LoVo (cell line): ENCODE measurements around the gene MSI2.
A peak's percentile ranks its signal among the peaks of the same experiment; 100 is the strongest.
"Not testable (repeated sequence)": the region's sequence is repeated elsewhere in the genome, so short reads cannot be mapped to it uniquely, and the experiment has no call there.

Experiments used
- DNase-seq: peaks from one replicate; pipeline ENCODE4 v3.0.0-alpha.2; 2016; ENCODE audit warnings: low spot score

The MSI2 gene

DNA sequence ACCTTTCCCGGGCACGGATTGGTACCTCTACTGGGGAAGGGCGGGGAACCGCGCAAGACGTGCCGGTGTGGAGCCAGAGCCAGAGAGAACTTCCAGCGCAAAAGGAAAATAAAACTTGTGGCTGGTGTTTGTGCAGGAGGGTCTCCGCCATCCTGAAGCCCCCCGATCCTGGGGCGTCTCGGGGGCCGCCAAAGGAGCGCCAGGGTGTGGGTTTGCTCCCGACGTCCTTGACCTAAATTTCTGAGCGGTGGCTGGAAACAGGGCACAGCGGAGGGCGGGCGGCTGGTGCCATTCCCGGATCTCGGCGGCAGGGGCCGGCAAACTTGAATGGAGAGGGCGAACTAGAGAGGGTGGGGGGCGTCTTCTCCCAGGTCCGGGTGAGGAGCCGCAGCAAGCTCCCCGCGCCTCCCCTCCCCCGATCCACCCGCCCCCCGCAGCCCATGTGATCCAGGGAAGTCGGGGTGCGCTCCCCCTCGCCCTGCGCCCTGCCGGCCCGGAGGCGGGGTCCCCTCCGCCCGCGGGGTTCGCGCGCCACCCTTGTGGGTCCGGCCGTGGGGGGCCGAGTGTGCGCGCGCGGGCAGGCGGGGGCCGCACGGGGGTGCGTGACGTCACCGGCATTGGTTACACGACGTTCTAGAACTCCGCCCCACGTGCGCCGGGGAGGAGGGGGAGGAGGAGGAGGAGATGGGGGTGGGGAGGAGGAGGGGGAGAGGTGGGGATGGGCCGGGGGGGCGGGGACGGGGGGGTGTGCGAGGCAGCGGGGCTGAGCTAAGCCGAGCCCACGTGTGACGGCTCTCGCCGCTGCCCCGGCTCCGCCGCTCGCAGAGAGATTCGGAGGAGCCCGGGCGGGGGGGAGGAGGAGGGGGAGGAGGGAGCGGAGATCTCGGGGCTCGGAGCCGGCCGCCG, at the start of gene MSI2:
Gene MSI2, plus strand, starts transcription at position 748 of the 906 bp plus-strand sequence. CDS start 220 bp downstream, outside the sequence.
- DNase-seq, result peak; percentile 83

DNA sequence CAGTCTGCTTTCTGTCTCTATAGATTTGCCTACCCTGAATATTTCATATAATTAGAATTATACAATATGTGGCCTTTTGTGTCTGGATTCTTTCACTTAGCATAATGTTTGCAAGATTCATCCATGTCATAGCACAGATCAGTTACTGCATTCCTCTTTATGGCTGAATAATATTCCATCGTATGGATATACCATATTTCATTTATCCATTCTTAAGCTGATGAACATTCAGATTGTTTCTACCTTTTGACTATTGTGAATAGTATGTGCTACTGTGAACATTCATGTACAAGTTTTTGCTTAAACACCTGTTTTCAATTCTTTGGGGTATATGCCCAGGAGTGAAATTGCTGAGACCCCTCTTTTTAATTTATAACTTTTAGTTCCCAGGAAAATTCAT, 49.4 kb upstream of the MSI2 start:
- no peak for DNase-seq

DNA sequence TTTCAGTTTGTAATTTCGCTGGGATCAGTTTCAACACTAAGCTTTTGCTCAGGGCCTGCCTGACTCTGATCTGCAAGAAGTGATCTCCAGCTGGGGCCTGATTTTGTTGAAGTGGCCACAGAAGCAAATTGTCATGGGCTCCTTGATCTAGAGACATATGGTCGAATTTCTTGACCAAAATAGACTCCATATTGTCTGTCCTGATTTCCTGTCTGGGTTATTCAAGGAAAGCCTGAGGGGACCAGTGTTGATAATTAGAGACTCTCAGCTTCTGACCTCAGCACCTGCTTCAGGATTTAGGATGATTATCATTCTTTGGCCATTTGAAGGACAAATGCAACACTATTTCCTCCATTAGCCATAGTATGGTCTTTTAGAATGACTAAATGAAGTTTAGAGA, 48.9 kb upstream of the MSI2 start:
- DNase-seq, result no peak

DNA sequence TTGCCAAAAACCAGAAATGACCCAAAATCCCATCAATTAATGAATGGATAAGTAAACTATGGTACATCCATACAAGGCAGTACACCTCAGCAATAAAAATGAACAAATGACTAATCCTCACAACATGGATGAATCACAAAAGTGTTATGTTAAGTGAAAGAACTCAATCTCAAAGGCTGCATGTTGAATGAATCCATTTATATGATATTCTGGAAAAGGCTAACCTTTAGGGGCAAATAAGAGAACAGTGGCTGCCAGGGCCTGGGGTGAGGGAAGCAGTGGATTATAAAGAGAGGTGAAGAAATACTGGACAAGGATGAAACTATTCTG, 46.1 kb upstream of the MSI2 start:
- DNase-seq, result peak; percentile 32

DNA sequence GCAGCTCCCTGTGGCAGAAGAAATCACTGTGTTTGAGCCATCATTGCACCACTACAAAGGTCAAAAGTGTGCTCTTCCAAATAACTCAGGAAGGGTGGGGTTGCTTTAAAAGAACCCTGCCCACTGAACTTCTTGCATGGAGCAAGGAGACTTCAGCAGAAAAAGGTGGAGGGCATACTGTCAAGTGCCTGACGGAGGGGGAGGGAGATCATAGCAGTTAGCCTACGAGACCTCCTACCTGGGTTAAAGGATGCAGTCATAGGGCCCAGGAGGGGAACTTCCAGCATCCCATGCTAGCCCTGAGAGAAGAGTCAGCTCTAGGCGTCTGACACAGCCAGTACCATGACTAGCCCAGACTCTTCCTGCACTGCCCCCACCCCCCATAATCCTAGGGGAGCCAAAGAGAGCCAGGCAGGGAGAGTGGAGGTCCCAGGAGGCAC, 45.3 kb upstream of the MSI2 start:
- DNase-seq, result no peak

DNA sequence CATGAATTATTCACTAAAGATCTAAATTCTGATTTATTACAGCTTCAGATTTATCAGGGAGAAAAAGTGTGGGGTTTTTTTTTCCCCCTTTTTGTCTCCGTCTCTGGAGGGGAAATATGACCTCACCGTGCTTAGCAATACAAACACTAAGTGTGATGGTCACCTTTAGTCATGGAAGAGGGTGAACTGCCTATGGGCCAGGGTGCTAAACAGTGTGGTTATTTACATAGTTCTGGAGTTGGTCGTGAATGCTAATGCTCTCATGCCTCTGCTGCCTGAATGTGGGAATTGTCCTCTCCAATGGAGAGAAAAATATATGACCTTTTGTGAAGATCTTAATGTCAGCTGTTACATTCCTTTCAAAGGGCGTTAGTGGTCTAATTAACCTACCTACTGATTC, 44.8 kb upstream of the MSI2 start:
- no peak for DNase-seq

DNA sequence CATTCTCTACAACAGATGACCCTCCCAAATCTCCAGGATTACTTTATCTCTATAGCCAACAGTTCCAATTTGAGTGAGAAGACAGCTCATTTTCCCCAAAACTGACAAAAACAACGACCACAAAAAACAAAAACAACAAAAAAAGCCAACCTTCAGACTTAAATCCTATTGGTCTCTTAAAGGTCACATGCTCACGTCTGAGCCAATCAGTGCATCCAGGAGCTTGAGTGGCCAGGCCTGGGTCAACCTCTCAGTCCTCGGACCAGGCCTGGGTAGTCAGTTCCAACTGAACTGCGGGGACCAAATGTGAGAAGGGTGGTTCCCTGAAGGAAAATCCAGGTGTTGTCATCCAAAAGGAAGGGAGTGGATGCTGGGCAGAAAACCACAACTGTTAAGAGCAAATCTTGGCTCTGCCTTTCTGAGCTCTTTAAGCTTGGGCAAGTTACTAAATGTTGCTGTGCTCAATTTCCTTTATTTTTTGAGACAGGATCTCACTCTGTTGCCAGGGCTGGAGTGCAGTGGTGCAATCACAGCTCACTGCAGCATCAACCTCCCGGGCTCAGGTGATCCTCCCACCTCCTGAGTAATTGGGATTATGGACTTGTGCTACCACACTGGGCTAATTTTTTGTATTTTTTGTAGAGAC, 43.0 kb upstream of the MSI2 start:
- no peak for DNase-seq

DNA sequence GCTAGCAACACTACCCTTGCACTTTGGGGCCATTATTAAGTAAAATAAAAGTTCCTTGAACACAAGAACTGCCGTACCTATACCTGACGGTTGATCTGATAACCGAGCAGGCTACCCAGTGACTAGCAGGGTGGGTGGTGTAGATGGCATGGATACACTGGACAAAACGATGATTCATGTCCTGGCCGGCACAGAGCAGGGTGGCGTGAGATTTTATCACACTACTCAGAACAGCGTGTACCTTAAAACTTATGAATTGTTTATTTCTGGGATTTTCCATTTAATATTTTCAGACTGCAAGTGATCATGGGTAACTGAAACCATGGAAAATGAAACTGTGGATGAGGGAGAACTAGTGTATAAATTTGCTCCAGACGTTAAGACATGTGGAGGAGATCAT, 41.0 kb upstream of the MSI2 start:
- no peak for DNase-seq

DNA sequence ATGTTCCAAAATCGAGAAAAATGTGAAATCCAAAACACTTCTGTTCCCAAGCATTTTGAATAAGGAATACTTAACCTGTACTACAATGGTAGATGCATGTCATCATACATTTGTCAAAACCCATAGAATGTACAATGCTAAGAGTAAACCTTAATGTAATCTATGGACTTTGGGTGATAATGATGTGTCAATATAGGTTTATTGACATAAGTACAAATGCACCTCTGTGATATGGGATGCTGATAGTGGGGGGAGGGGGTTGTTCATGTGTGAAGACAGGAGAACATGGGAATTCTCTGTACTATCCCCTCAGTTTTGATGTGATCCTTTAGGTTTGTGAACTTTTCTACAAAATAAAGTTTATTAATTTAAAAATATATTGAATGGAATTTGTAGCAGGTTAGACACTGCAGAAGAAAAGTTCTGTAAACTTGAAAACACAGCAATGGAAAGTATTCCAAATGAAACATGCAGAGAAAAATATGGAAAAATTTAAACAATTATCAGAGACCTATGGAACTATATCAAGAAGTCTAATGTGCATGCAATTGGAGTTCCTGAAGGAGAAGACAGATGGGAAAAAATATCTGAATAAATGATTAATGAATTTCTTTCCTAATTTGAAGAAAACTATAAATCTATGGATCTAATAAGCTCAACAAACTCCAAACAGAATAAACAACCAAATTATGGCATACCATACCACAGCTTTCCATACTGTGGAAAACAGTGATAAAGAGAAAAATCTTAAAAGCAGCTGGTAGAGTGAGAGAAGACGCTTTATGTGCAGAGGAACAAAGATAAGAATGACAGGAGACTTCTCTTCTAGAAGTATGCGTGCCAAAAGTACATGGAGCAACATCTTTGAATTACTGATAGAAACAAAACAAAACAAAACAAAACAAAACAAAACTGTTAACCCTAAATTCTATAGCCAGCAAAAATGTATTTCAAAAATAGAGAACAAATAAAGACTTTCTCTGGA, 34.7 kb upstream of the MSI2 start:
- DNase-seq, result no peak

DNA sequence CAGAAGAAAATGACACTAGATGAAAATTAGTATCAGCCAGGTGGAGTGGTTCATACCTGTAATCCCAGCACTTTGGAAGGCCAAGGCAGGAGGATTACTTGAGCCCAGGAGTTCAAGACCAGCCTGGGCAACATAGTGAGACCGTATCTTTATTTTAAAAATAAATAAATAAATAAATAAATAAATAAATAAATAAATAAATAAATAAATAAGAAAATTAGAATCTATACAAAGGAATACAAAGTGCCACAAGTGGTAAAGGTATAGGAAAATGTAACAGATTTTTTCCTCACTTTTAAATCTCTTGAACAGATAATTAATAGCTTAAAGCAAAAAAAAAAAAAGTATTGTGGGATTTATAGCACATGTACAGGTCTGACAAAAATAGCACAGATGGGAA, 33.9 kb upstream of the MSI2 start:
- not testable (repeated sequence) for DNase-seq

DNA sequence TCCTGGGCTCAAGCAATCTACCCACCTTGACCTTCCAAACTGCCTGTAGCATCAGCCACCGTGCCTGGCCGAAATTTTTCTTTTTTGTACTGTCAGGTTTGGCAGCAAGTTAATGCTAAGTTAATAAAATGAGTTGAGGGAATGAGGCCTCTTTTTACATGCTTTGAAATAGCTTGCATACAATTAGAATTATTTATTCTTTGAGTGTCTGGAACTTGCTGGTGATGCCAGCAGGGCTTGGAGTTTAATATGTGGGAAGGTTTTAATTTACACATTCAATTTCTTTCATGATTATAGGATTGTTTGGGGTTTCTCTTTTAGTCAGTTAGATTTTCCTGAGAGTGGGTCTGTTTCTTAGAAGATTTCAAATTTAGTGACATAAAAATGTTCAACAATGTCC, 31.2 kb upstream of the MSI2 start:
- DNase-seq, result no peak

DNA sequence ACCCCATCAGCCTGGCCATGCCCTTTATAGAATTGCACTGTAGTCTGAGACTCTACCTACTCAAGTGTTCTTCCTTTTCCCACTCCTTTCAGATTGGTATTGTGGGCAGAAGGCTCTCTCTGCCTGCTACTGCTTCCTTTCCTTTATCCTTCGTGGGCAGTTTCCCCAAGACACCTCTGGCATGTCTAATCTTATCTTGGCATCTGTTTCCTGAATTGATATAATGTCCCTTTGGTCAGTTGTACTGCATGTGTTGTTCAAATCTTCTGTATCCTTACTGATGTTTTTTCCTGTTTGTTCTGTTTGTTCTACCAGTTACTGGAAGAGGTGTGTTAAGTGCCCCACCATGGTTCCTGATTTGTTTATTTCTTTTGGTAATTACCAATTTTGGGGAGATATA, 29.5 kb upstream of the MSI2 start:
- DNase-seq, result no peak

DNA sequence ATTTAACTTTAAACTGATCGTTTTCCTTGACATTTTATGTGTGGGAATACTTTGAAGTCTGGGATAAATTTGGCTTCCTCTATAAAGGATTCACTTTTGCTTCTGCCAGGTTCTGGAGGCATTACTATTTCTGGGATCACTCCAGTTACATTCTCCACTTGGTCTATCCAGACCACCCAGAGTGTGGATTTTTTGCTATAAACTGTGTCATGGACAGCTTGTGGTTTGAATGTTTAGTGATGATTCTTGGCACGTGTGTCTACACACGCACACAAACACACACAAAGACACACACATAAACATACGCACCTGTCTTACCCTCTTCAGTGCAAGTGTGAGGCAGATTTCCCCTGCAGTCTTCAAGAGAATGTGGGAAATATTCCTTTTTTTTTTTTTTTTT, 27.4 kb upstream of the MSI2 start:
- DNase-seq, result no peak

DNA sequence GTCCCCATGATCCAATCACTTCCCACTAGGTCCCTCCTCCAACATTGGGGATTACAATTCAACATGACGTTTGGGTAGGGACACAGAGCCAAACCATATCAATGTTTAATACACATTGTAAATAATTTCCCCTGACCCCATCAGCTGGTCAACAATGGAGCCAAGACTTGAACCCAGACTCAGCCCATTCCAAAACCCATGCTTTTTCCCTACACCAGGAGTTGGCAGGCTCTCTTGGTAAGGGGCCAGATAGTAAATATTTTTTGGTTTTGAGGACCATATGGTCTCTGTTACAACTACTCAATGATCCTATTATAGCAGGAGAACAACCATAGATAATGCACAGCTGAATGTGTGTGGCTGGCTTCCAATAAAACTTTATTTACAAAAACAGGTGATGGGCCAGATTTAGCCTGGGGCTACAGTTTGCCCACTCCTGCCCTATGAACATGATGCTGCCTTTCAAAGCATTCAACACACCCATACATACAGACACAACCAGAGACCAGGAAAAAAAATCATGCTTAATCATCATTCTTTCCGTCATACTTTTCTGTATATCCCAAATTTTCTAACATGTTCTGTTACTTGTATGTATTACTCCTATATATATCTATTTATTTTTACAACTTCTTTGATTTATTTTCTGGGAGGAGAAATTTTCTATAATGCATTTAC, 22.1 kb upstream of the MSI2 start:
- no peak for DNase-seq

DNA sequence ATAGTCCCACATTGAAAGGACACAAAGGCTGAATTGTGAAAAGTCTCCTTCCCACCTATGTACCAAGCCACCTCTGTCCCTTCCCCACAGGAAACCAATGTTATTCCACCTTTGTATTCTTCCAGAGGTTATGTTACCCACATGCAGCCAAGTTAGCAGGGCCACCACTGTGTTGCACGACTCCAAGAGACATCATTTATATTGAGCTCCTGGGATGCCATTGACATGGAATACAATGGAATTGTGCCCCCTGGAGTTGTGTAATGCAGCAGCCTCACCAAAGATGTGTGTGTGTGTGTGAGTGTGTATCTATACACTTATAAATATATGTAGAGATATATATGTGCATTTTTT, 21.6 kb upstream of the MSI2 start:
- no peak for DNase-seq

DNA sequence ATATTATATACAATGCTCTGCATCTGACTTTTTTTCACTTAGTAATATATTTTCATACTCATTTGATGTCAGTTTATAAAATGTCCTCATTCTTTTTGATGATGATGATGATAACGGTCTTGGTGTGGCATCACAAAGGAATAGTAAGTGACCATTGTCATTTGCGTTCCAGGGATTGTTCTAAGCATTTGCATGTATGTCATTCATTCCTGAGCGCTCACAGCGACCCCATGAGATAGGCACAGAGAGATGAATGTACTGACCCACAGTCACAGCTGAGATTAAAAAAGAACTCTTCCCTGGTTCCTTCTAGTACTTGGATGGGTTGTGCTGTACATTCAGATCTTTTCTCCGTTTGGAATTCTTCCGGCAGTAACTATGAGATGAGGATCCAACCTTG, 21.2 kb upstream of the MSI2 start:
- no peak for DNase-seq

DNA sequence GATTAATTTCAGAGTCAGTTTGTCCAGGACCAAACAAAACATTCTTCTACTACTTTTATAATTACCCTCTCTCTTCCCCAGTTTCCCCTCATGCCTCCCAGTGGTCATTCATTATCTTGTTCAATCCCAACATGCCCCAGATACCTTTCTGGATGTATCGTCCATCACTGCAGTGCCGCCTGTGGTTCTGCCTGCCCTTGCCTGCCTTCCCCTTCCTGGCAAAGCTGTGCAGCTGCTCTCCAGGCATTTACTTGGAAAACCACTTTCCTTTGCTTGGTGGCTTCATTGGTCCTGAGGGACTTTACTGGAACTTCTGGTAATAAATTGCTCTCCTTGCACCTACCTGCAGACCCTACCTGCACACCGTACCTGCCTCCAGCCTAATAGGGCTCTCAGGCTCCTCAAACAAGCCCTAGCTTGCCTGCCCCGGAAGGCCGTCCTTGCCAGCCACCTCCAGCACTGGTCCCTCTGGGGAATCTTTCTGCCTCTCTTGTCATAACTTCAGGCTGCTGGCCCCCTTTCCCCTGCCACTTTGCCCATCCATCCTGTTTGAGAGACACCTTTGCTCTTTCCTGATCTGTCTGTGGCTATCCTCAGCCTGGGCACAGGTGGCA, 19.5 kb upstream of the MSI2 start:
- DNase-seq, result no peak

DNA sequence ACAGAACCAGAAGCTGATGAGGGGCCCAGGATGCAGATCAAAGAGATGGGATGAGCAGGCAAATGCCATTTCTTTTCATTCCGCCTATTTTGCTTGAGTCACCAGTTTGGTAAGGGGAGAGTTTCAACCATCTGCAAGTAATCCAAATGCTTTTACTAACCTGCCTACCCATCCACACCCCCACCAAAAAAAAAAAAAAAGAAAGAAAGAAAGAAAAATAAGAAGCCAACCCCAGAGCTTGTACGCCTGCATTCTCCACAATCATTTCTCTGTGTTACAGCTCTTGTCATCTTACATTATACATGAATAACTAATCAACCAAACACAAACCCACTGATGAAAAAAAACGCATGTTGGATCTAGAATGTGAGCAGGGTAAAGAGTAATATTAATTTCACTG, 15.7 kb upstream of the MSI2 start:
- DNase-seq, result no peak

DNA sequence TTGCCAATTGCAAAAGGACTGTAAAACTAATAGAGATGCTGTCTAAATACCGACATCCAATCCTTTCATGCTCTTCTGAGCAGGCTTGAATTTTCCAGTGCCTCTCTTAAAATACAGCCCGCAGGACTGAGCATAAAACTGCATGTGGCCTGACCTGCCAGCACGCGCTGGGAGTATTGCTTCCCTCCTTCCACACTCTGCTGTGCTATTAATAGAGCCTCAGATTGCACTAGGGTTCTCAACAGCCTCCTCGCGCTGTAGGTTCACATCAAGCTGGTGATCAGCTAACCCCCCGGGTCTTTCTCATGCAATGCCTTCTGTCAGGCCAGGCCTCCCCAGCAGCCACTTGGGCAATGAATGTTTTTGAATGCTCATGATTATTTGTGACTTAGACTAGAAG, 14.2 kb upstream of the MSI2 start:
- DNase-seq, result no peak

DNA sequence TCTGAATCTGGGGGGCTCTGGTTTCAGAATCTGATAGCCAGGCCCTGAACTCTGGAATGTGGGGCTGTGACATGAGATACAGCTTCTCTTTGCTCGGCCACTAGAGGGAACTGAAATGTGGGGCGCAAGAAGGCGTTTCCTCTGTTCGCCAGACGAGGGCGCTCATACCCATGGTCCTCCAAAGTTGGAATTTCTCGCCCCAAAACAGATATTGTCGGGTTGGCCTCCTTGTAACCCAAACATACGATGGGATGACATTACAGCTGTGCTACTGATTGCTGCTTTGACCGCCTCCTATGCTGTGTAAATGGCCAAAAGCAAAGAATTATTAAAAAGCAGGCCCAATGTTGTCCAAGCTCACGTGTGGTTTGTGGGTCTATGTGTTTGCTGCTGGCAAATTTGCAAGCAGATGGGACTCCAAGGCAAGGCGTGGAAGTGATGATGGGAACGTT, 13.1 kb upstream of the MSI2 start:
- peak; percentile 76 for DNase-seq

DNA sequence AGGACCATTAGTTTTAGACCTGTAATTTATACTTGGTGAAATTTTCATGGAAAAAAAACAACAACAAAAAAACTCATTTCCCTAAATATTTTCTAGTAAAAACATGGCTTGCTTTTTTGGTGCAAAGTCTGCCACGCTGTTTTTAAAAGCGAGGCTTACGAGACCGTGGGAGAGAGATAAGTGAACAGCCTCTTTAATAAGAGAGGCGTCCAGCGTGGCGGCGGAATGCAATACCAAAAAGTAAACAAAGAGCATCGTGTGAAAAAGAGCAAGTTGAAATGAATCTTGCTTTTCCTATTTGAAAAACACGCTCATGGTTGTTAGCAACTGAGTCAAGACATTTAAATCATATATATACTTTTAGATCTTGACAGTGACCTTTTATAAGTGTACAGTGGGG, 10.5 kb upstream of the MSI2 start:
- no peak for DNase-seq

DNA sequence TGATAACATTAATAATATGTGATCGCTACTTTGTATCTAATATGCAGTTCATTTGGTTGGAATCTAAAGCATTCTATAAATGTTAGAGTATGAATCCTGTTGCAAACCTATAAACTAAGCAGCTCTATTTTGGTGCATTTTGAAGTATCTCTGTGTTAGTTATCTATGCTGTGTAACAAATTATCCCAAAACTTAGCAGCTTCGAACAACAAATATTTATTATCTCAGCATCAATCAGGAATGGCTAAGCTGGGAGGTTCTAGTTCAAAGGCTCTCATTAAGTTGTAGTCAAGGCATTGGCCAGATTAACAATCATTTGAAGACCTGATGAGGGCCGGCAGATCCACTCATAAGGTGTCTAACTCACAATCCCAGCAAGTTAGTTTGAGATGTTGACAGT, 10.1 kb upstream of the MSI2 start:
- DNase-seq, result no peak
